Keratinocyte (primary cell): Measurements from ENCODE around the gene CDK8.

Source experiments
- EZH2 ChIP-seq: IDR thresholded peaks from one replicate; pipeline ENCODE4 v1.6.1; 2012; ENCODE audit warnings: inconsistent platforms, mild to moderate bottlenecking, low read length, moderate library complexity
- TF ChIP-seq, protein P1 (sequence below), 3 experiments: IDR thresholded peaks in 1 of 3; conservative IDR thresholded peaks in 1 of 3; optimal IDR thresholded peaks in 1 of 3; 2 replicates in 2 of 3; 3 replicates in 1 of 3; pipeline versions ENCODE3 to v1.5.1; 2011; ENCODE audit warnings: low read length in 3 of 3, mild to moderate bottlenecking in 3 of 3, moderate library complexity in 2 of 3, control low read depth in 1 of 3, inconsistent platforms in 1 of 3; ENCODE audit not compliant: insufficient read depth in 2 of 3; ENCODE audit errors: extremely low read depth in 1 of 3

DNA sequence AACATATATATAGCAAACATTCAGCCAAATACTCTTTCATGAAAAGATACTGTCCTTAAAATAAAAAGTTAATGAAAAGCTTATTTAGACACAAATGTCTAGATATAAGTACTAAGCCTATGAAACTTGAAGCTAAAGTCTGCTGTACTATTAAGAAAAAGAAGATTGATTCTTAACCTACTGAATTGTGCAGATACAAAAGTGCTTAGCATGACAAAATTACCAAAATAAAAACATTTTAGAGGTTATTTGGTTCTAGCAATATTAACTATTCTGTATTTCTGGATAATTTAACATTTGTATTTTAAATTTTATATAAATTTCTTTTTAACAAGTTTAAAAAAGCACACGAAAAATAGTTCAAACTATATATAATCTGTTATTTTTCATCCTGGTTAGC lies 40.6 kb upstream of the CDK8 start:
- TF ChIP-seq, protein P1, sequence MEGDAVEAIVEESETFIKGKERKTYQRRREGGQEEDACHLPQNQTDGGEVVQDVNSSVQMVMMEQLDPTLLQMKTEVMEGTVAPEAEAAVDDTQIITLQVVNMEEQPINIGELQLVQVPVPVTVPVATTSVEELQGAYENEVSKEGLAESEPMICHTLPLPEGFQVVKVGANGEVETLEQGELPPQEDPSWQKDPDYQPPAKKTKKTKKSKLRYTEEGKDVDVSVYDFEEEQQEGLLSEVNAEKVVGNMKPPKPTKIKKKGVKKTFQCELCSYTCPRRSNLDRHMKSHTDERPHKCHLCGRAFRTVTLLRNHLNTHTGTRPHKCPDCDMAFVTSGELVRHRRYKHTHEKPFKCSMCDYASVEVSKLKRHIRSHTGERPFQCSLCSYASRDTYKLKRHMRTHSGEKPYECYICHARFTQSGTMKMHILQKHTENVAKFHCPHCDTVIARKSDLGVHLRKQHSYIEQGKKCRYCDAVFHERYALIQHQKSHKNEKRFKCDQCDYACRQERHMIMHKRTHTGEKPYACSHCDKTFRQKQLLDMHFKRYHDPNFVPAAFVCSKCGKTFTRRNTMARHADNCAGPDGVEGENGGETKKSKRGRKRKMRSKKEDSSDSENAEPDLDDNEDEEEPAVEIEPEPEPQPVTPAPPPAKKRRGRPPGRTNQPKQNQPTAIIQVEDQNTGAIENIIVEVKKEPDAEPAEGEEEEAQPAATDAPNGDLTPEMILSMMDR (optimal IDR thresholded peaks at IDR 0.05 in 1 of 3, IDR thresholded peaks at IDR 0.05 in 1 of 3, conservative IDR thresholded peaks at IDR 0.05 in 1 of 3; ENCODE audit: extremely low read depth in 1 of 3, insufficient read depth in 2 of 3, low read length in 3 of 3), result no peak
- TF ChIP-seq EZH2, result no peak
